RWPE2 (cell line): Measurements from ENCODE around the gene MGAT4C.

Source experiments
- ATAC-seq: fragments of 200-7000 bp; cut with Tn5 transposase; 3 replicates; pipeline ENCODE4 v1.9.1; 2021; ENCODE audit warnings: low read depth
- DNase-seq: peaks from one replicate; pipeline ENCODE4 v3.0.0-alpha.2; 2020; ENCODE audit warnings: low spot score
- H3K27ac ChIP-seq: fragments of 450-650 bp; 2 replicates; pipeline ENCODE4 v1.5.1; 2017; ENCODE audit warnings: mild to moderate bottlenecking; ENCODE audit not compliant: poor library complexity, severe bottlenecking
- H3K27me3 ChIP-seq: fragments of 250-450 bp; sonication (Bioruptor Pico); 2 replicates; pipeline ENCODE4 v1.5.1; 2021; ENCODE audit warnings: mild to moderate bottlenecking, moderate library complexity; ENCODE audit not compliant: insufficient read depth, poor library complexity, severe bottlenecking
- H3K36me3 ChIP-seq: fragments of 250-450 bp; sonication (Bioruptor Pico); 2 replicates; pipeline ENCODE4 v1.5.1; 2020; ENCODE audit warnings: low read depth, mild to moderate bottlenecking, moderate library complexity
- H3K4me1 ChIP-seq: fragments of 250-450 bp; sonication (Bioruptor Pico); 2 replicates; pipeline ENCODE4 v1.5.1; 2021; ENCODE audit warnings: mild to moderate bottlenecking, moderate library complexity; ENCODE audit not compliant: insufficient read depth, poor library complexity, severe bottlenecking
- H3K4me3 ChIP-seq: fragments of 250-450 bp; sonication (Bioruptor Pico); 2 replicates; pipeline ENCODE4 v1.5.1; 2021; ENCODE audit warnings: mild to moderate bottlenecking, moderate library complexity; ENCODE audit not compliant: severe bottlenecking
- H3K9me3 ChIP-seq: fragments of 250-450 bp; sonication (Bioruptor Pico); 2 replicates; pipeline ENCODE4 v1.5.1; 2021; ENCODE audit warnings: mild to moderate bottlenecking, moderate library complexity; ENCODE audit not compliant: severe bottlenecking
- CTCF ChIP-seq: fragments of 450-650 bp; IDR thresholded peaks from one replicate; pipeline ENCODE4 v1.5.1; 2017; ENCODE audit warnings: mild to moderate bottlenecking, moderate library complexity; ENCODE audit not compliant: poor library complexity, severe bottlenecking

Gene MGAT4C

DNA sequence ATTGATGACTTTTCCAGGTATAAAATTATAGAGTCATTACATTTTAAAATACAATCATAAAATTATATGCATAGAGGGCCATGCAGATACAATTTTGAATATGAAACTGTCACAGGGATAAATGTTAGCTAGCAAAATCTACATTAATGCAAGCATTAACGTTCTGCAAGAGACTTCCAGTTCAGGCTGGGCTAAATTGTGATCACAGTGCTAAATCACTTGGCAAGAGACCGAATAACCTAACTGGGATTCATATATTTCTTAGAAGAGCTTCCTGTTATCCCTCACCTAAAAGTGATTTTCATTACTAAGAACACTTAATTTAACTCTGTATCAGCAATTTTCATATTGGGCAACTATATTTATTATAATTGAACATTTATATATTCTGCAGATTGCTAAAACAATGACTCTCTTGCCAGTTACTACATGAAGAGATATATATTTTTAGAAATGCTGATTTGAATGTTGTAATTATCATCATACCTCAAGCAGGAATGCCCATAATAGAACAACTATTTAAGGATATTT is 83.2 kb downstream of the MGAT4C start:
- no peaks in the 10 kb centered on the region for H3K36me3 ChIP-seq
- no peak for TF ChIP-seq CTCF
- ATAC-seq (no peak), DNase-seq (no peak)
- H3K27me3 ChIP-seq = no peaks in the 10 kb centered on the region
- no peak overlapping the region for H3K4me3 ChIP-seq
- H3K9me3 ChIP-seq = no peaks in the 10 kb centered on the region
- H3K27ac ChIP-seq = no peak overlapping the region
- no peaks in the 10 kb centered on the region for H3K4me1 ChIP-seq

GRCh38 chr12:86170051-86170450 is 86.1 kb downstream of the MGAT4C start:
- DNase-seq (no peak), ATAC-seq (no peak)
- no peak overlapping the region for H3K27ac ChIP-seq
- no peaks in the 10 kb centered on the region for H3K36me3 ChIP-seq
- no peaks in the 10 kb centered on the region for H3K9me3 ChIP-seq
- no peaks in the 10 kb centered on the region for H3K4me1 ChIP-seq
- TF ChIP-seq CTCF = no peak
- no peaks in the 10 kb centered on the region for H3K27me3 ChIP-seq
- H3K4me3 ChIP-seq = no peak overlapping the region

- TF ChIP-seq CTCF = no peak
- no peak for DNase-seq
- H3K4me3 ChIP-seq = no peak overlapping the region
- no peaks in the 10 kb centered on the region for H3K36me3 ChIP-seq
- H3K9me3 ChIP-seq = no peaks in the 10 kb centered on the region
- no peak overlapping the region for H3K27ac ChIP-seq
- no peaks in the 10 kb centered on the region for H3K4me1 ChIP-seq
- ATAC-seq = no peak
- no peaks in the 10 kb centered on the region for H3K27me3 ChIP-seq
Measured at GRCh38 chr12:86158956-86159355, 97.2 kb downstream of the MGAT4C start.

- H3K36me3 ChIP-seq = no peaks in the 10 kb centered on the region
- H3K27me3 ChIP-seq = no peaks in the 10 kb centered on the region
- H3K27ac ChIP-seq = no peak overlapping the region
- no peak for TF ChIP-seq CTCF
- no peak for DNase-seq
- no peak for ATAC-seq
- H3K4me3 ChIP-seq = no peak overlapping the region
- no peaks in the 10 kb centered on the region for H3K4me1 ChIP-seq
- no peaks in the 10 kb centered on the region for H3K9me3 ChIP-seq
Measured at GRCh38 chr12:86154620-86155019, 101.6 kb downstream of the MGAT4C start.

- no peak for TF ChIP-seq CTCF
Measured at GRCh38 chr12:86148612-86149011, 107.6 kb downstream of the MGAT4C start.

More at GRCh38 chr12:86148612-86149011, 107.6 kb downstream of the MGAT4C start:
- Histone ChIP-seq H3K27me3 (no peaks in the 10 kb centered on the region), H3K9me3 (no peaks in the 10 kb centered on the region), H3K27ac (no peak overlapping the region), H3K36me3 (no peaks in the 10 kb centered on the region), H3K4me1 (peaks cover 4% of the 10 kb centered on the region), H3K4me3 (no peak overlapping the region)
- DNase-seq = no peak
- ATAC-seq = no peak
